HepG2 (cell line): Measurements from ENCODE around the gene PYGO2. TPM values are rescaled to one million over a fixed set of nuclear protein-coding genes. Genes with fewer than 3 reads are reported as not detected.
A peak's percentile ranks its signal among the peaks of the same experiment; 100 is the strongest.

Experiments
- ATF1 ChIP-seq: IDR thresholded peaks from 2 replicates; pipeline ENCODE4 v1.6.1; 2016; ENCODE audit warnings: mild to moderate bottlenecking, control low read depth
- DPF2 ChIP-seq: sonication (generic); formaldehyde crosslinking; IDR thresholded peaks from 2 replicates; pipeline ENCODE4 v1.4.0; 2020; ENCODE audit warnings: mild to moderate bottlenecking, low read depth, missing genetic modification reagents, borderline replicate concordance
- EP300 ChIP-seq, 3 experiments: sonication (generic) in 1 of 3; formaldehyde crosslinking in 1 of 3; IDR thresholded peaks; 2 replicates each; pipeline versions ENCODE4 v1.5.1 to v1.6.1; 2011 to 2020; ENCODE audit warnings: low read depth in 2 of 3, low read length in 2 of 3, borderline replicate concordance in 1 of 3, improper control_type of control experiment in 1 of 3, mild to moderate bottlenecking in 1 of 3, missing genetic modification reagents in 1 of 3, moderate library complexity in 1 of 3
- GFI1 ChIP-seq: sonication (generic); formaldehyde crosslinking; IDR thresholded peaks from 2 replicates; pipeline ENCODE4 v1.5.0; 2020; ENCODE audit warnings: missing genetic modification reagents, mild to moderate bottlenecking, borderline replicate concordance
- GPN1 ChIP-seq: sonication (generic); formaldehyde crosslinking; IDR thresholded peaks from 2 replicates; pipeline ENCODE4 v1.5.1; 2020; ENCODE audit warnings: missing genetic modification reagents, borderline replicate concordance
- HDAC2 ChIP-seq: sonication (generic); formaldehyde crosslinking; IDR thresholded peaks from 2 replicates; pipeline ENCODE4 v1.4.0; 2020; ENCODE audit warnings: missing genetic modification reagents
- HDAC6 ChIP-seq: fragments of 200-600 bp; sonication (generic); IDR thresholded peaks from 2 replicates; pipeline ENCODE4 v1.7.0; 2017; ENCODE audit warnings: mild to moderate bottlenecking, antibody characterized with exemption, low read length, low read depth
- HNRNPK ChIP-seq: fragments of 200-400 bp; formaldehyde crosslinking; IDR thresholded peaks from 2 replicates; pipeline ENCODE4 v1.6.1; 2018; ENCODE audit warnings: low read length, low read depth, moderate library complexity, mild to moderate bottlenecking; ENCODE audit not compliant: poor library complexity, severe bottlenecking
- JUN ChIP-seq: sonication (generic); formaldehyde crosslinking; IDR thresholded peaks from 2 replicates; pipeline ENCODE4 v1.4.0; 2020; ENCODE audit warnings: mild to moderate bottlenecking, missing genetic modification reagents
- MAZ ChIP-seq, 2 experiments: sonication (generic) in 1 of 2; formaldehyde crosslinking in 1 of 2; IDR thresholded peaks; 2 replicates each; pipeline versions ENCODE4 v1.5.0 to v1.6.1; 2012 to 2020; ENCODE audit warnings: low read depth in 2 of 2, mild to moderate bottlenecking in 2 of 2, borderline replicate concordance in 1 of 2, improper control_type of control experiment in 1 of 2, low read length in 1 of 2, missing genetic modification reagents in 1 of 2, moderate library complexity in 1 of 2
- MEIS1 ChIP-seq: sonication (generic); formaldehyde crosslinking; IDR thresholded peaks from 2 replicates; pipeline ENCODE4 v1.9.0; 2021; ENCODE audit warnings: mild to moderate bottlenecking, missing genetic modification reagents, moderate library complexity, borderline replicate concordance
- NCOA2 ChIP-seq: sonication (generic); formaldehyde crosslinking; IDR thresholded peaks from 2 replicates; pipeline ENCODE4 v1.8.0; 2022; ENCODE audit warnings: inconsistent platforms
- RFXANK ChIP-seq: IDR thresholded peaks from 2 replicates; pipeline ENCODE4 v1.6.1; 2016
- RNF2 ChIP-seq: fragments of 450-650 bp; conservative IDR thresholded peaks from 2 replicates; pipeline ENCODE4 v1.6.1; 2016; ENCODE audit warnings: low read depth
- SMAD1 ChIP-seq: sonication (generic); formaldehyde crosslinking; IDR thresholded peaks from 2 replicates; pipeline ENCODE4 v1.4.0; 2020; ENCODE audit warnings: missing genetic modification reagents, low read depth, mild to moderate bottlenecking, borderline replicate concordance
- SP5 ChIP-seq: IDR thresholded peaks from 2 replicates; pipeline ENCODE4 v1.6.1; 2016; ENCODE audit warnings: low read depth, borderline replicate concordance
- TCF12 ChIP-seq, 2 experiments: fragments of 450-650 bp in 1 of 2; sonication (generic) in 1 of 2; formaldehyde crosslinking in 1 of 2; IDR thresholded peaks; 2 replicates each; pipeline versions ENCODE4 v1.6.1 to v1.8.0; 2017 to 2022; ENCODE audit warnings: antibody characterized with exemption in 1 of 2, mild to moderate bottlenecking in 1 of 2, missing genetic modification reagents in 1 of 2, moderate library complexity in 1 of 2
- ZNF232 ChIP-seq: sonication (generic); formaldehyde crosslinking; IDR thresholded peaks from 2 replicates; pipeline ENCODE4 v1.4.0; 2020; ENCODE audit warnings: missing genetic modification reagents, borderline replicate concordance
- ZNF775 ChIP-seq: sonication (generic); formaldehyde crosslinking; IDR thresholded peaks from 2 replicates; pipeline ENCODE4 v1.4.0; 2020; ENCODE audit warnings: missing genetic modification reagents, mild to moderate bottlenecking, moderate library complexity, borderline replicate concordance
- ZNF879 ChIP-seq: sonication (generic); formaldehyde crosslinking; IDR thresholded peaks from 2 replicates; pipeline ENCODE4 v1.8.1; 2023; ENCODE audit warnings: missing genetic modification reagents
- polyA plus RNA-seq, 8 experiments: library from polyadenylated mRNA; depleted of rRNA in 3 of 8; stranded (reverse) in 7 of 8; unstranded in 1 of 8; fragments of >200 nt; fragmentation: Illumina TruSeq in 4 of 8; extraction: Trizol in 4 of 8; gene quantifications; 2 replicates each; pipeline versions ENCODE4 v1.2.1 to v1.2.3, GENCODE V29; 2011 to 2016; ENCODE audit warnings: low read depth in 4 of 8, missing spikeins in 1 of 8, mixed read lengths in 1 of 8; ENCODE audit not compliant: insufficient read depth in 1 of 8
- total RNA-seq, 5 experiments: library from RNA; depleted of rRNA; stranded (reverse); fragments of >200 nt; fragmentation: Illumina TruSeq; extraction: Trizol; gene quantifications; 2 replicates each; pipeline ENCODE4 v1.2.3, GENCODE V29; 2016; ENCODE audit warnings: low read depth in 1 of 5
- TF ChIP-seq, protein P1 (sequence below): sonication (generic); formaldehyde crosslinking; IDR thresholded peaks from 2 replicates; pipeline ENCODE4 v1.4.0; 2020; ENCODE audit warnings: missing genetic modification reagents
- TF ChIP-seq, protein P2 (sequence below): sonication (generic); formaldehyde crosslinking; IDR thresholded peaks from 2 replicates; pipeline ENCODE4 v1.5.0; 2020; ENCODE audit warnings: mild to moderate bottlenecking, missing genetic modification reagents, borderline replicate concordance
- TF ChIP-seq, protein P3 (sequence below): sonication (generic); formaldehyde crosslinking; IDR thresholded peaks from 2 replicates; pipeline ENCODE4 v1.4.0; 2020; ENCODE audit warnings: missing genetic modification reagents

Gene PYGO2
- total and polyA plus RNA-seq, 2 of the 13 experiments (the other 11 are each of a cell fraction or from before 2014, with no cell fraction given) = 20.3 to 21.8 TPM

DNA sequence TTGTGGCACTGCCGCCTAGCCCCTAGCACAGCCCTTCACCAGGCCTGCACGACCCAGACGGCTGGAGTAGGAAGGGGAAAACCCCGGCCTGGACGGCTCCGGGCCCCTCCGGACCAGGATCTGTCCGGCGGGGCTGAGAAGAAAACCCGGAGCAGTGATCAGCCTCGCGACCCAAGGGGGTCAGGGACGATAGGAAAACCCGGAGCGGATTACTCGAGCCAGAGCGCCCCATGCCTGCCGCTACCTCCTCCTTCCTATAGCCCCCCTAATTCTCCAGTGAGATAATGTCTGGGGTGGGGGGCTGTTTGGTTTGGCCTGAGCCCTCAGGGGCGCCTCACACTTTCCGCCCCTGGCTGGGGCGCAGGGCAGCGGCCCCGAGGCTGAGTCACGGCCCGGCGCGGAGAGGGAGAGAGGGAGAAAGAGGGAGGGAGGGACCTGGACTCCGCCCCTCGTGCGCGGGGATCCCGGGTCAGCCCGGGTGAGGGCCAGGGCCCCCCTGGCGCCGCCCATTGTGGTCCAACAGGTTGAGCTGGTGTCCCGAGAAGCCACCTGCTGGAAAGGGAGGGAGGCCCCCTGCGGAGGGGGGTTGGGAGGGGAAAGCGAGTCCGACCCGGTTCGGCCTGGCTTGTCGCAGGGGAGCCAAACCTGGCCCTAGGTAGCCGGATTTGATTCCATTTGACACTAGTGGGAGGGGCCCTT is 39.3 kb upstream of the PYGO2 start (continued):
- peak; percentile 62; the same call in 1 of the 2 replicates for TF ChIP-seq GFI1 (CRISPR knock-in tag)
- TF ChIP-seq GPN1 = no peak
- peak; percentile 74 for TF ChIP-seq MEIS1 (CRISPR knock-in tag)
- TF ChIP-seq ZNF232 (CRISPR knock-in tag) = peak; percentile 12; the same call in 1 of the 2 replicates
- TF ChIP-seq RNF2 = peak; percentile 68; the same call in 1 of the 2 replicates
- peak; percentile 70; the same call in 1 of the 2 replicates for TF ChIP-seq SMAD1 (CRISPR knock-in tag)
- 0 out of 2 replicates have a peak, but pooled peaks have one; percentile 70 for TF ChIP-seq ZNF775 (CRISPR knock-in tag)
- peak; percentile 91 for TF ChIP-seq MAZ (IDR thresholded peaks at IDR 0.05; ENCODE audit: borderline replicate concordance, low read depth, low read length)
- TF ChIP-seq MAZ (CRISPR knock-in tag; IDR thresholded peaks at IDR 0.05; ENCODE audit: low read depth) = peak; percentile 79
- TF ChIP-seq HDAC2 (CRISPR knock-in tag) = peak; percentile 70
- TF ChIP-seq, protein P1, sequence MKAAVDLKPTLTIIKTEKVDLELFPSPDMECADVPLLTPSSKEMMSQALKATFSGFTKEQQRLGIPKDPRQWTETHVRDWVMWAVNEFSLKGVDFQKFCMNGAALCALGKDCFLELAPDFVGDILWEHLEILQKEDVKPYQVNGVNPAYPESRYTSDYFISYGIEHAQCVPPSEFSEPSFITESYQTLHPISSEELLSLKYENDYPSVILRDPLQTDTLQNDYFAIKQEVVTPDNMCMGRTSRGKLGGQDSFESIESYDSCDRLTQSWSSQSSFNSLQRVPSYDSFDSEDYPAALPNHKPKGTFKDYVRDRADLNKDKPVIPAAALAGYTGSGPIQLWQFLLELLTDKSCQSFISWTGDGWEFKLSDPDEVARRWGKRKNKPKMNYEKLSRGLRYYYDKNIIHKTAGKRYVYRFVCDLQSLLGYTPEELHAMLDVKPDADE (CRISPR knock-in tag) = no peak
- TF ChIP-seq RFXANK (CRISPR knock-in tag) = no peak
- TF ChIP-seq SP5 (CRISPR knock-in tag) = peak; percentile 96
- no peak for TF ChIP-seq ATF1
- TF ChIP-seq ZNF879 (CRISPR knock-in tag) = no peak
- peak; percentile 81 for TF ChIP-seq NCOA2 (CRISPR knock-in tag)
- peak in 1 of 2 experiments; percentile 73; a peak in 3 of 4 replicates for TF ChIP-seq EP300 (IDR thresholded peaks at IDR 0.05; ENCODE audit: low read depth in 2 of 2, low read length in 2 of 2)
- TF ChIP-seq EP300 (CRISPR knock-in tag; IDR thresholded peaks at IDR 0.05; ENCODE audit: borderline replicate concordance) = peak; percentile 63; the same call in 1 of the 2 replicates
- TF ChIP-seq TCF12 (IDR thresholded peaks at IDR 0.05) = no peak
- TF ChIP-seq TCF12 (CRISPR knock-in tag; IDR thresholded peaks at IDR 0.05) = no peak; the same call in 1 of the 2 replicates
- TF ChIP-seq, protein P2, sequence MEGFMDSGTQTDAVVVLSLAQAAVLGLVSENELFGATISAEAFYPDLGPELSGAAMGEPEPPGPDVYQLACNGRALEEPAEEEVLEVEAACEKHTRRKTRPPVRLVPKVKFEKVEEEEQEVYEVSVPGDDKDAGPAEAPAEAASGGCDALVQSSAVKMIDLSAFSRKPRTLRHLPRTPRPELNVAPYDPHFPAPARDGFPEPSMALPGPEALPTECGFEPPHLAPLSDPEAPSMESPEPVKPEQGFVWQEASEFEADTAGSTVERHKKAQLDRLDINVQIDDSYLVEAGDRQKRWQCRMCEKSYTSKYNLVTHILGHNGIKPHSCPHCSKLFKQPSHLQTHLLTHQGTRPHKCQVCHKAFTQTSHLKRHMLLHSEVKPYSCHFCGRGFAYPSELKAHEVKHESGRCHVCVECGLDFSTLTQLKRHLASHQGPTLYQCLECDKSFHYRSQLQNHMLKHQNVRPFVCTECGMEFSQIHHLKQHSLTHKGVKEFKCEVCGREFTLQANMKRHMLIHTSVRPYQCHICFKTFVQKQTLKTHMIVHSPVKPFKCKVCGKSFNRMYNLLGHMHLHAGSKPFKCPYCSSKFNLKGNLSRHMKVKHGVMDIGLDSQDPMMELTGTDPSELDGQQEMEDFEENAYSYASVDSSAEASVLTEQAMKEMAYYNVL (CRISPR knock-in tag) = peak; percentile 81; the same call in 1 of the 2 replicates
- 0 out of 2 replicates have a peak, but pooled peaks have one; percentile 33 for TF ChIP-seq DPF2 (CRISPR knock-in tag)
- peak; percentile 95 for TF ChIP-seq HNRNPK
- TF ChIP-seq HDAC6 = no peak
- peak; percentile 73; the same call in 1 of the 2 replicates for TF ChIP-seq JUN
- TF ChIP-seq, protein P3, sequence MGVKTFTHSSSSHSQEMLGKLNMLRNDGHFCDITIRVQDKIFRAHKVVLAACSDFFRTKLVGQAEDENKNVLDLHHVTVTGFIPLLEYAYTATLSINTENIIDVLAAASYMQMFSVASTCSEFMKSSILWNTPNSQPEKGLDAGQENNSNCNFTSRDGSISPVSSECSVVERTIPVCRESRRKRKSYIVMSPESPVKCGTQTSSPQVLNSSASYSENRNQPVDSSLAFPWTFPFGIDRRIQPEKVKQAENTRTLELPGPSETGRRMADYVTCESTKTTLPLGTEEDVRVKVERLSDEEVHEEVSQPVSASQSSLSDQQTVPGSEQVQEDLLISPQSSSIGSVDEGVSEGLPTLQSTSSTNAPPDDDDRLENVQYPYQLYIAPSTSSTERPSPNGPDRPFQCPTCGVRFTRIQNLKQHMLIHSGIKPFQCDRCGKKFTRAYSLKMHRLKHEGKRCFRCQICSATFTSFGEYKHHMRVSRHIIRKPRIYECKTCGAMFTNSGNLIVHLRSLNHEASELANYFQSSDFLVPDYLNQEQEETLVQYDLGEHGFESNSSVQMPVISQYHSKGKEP (CRISPR knock-in tag) = peak; percentile 51; the same call in 1 of the 2 replicates
